Stimulated activated CD8-positive, alpha-beta memory T cell treated with anti-CD3 and anti-CD28 coated beads, Interleukin-7, amount 100 ng/mL, for 4 hours (primary cell): ENCODE measurements around the gene ABCA2.
"Not testable (repeated sequence)": the region's sequence is repeated elsewhere in the genome, so short reads cannot be mapped to it uniquely, and the experiment has no call there.

ENCODE experiments used
- DNase-seq, 2 donors: peaks; one replicate each; pipeline ENCODE4 v3.0.0-alpha.2; 2020; ENCODE audit warnings: low read depth in 2 of 2

The ABCA2 gene

DNA sequence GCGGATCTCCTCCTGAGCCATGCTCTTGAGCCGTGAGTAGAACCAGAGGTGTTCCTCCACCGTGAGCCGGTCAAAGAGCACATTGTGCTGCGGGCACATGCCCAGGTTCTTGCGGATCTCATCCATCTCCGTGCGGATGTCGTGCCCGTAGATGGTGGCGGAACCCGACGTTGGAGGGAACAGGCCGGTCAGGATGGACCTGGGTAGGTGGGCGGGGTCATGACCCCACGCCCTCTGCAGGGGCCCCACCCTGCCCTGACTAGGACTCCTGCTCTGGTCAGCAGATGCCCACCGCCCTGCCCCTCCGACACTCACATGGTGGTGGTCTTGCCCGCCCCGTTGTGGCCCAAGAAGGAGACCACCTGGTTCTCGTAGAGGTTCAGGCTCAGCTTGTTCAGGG, 12.1 kb downstream of the ABCA2 start:
- no peak for DNase-seq

DNA sequence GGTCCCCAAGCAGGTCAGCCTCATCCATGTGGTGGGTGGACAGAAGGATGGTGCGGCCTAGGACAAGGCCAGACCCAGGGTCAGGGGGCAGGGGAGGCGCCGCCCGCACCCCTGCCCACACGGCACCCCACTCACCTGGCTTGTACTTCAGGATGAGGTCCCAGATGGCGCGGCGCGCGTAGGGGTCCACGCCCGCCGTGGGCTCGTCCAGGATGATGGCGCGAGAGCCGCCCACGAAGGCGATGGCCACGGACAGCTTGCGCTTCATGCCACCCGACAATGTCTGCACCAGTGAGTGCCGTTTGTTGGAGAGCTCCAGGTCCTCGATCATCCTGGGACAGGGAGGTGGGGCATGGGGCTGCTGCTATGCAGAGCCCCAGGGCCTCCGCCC, 12.5 kb downstream of the ABCA2 start:
- DNase-seq = no peak

DNA sequence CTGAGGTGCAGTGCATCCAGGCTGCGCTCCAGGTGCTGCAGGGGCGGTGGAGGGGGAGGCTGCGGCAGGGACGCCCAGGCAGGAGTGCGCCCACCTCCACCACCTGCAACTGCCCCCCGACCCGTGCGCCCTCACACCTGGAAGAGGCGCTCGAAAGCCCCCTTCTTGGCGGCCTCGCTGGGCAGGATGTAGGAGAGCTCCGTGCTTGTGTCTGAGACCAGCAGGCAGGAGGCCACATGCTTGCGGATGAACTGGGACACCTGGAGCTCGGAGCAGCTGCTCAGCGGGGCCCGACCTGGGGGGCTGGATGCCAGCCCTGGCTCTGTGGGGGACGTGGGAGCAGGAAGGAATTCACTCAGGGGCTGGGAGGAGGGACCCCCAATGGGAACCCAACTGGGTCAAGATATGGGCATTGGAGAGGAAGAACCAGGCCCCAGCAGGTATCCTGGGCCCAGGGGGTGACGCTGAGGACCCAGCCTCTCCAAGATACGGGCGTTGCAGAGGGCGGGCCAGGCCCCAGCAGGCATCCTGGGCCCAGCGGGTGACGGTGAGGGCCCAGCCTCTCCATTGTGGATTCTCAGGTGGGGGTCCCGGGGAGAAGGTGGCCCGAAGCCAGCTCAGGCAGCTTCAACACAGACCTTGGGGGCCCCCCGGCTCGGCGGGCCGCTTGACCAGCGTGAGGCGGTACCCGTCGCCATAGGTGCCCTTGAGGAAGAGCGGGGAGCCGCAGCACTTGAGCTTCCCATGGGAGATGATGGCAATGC, 13.1 kb downstream of the ABCA2 start:
- DNase-seq = no peak

DNA sequence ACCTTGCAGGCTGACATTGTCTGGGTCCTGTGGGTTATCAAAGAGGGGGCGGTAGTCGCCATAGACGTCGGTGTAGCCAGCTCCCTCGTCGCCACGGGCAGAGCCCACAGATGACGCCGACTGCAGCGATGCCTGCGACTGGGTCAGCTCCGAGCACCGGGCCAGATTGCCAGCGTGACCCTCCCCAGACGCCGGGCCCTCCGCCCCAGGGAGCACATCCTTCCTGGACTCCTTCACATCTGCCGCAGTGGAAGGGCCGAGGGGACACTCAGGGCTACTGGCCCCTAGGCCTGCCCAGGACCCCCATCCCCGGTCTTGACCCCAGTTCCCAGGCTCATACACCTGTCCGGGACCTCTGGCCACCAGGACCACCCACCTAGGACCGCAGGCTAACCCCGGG, 13.9 kb downstream of the ABCA2 start:
- DNase-seq = no peak

DNA sequence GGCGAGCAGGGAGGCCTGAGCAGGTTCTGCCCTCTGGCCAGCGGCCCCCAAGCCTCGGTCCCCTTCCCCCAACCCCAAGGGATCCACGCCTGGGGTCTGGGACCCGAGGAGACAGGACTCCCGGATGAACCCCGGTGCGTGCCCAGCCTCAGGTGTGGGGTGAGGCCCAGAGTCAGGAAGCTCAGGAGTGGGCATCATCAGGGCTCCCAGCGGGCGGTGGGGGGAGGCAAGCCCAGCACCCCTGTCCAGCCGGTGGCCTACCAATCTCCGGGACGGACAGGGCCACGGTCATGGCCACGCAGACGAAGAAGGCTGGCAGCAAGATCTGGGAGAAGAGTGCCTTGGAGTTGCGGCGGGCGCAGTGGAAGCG, 14.5 kb downstream of the ABCA2 start:
- no peak for DNase-seq

DNA sequence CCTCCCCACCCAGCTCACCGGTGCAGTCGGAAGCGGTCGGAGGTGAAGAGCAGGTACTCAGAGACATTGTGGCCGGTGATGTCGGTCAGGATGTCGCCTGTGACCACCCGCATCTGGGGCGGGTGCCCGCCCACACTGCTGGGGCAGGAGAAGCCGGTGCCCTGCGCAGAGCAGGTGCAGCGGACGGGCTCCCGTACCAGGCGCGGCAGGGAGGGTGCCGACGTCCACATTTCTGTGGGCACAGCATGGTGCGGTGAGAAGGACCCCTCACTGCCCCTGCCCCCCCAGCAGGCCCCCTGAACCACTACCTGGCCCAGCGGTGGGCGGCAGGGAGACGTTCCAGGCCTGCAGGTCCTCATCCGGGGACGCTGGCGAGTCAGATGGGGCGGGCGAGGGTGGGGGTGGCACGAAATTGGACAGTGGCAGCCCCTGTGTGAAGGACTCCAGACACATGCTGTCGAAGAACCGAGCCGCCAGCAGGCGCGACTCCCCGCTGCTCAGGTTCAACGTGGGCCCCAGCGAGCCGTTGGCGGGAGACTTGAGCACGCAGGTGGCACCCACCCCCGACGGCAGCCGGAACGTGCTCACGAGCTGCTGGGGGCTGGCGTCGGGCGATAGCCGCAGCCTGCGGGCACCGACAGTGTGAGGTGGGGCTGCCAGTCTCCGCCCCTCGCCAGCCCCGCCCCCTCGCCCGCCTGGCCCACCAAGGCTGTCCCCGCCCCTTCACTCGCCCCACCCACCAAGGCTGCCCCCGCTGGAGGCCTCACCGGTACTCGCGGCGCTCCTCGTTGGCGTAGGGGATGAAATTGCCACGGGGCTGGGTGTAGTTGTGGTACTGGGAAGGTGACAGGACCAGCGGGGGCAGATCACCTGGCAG, 15.1 kb downstream of the ABCA2 start:
- DNase-seq = no peak

DNA sequence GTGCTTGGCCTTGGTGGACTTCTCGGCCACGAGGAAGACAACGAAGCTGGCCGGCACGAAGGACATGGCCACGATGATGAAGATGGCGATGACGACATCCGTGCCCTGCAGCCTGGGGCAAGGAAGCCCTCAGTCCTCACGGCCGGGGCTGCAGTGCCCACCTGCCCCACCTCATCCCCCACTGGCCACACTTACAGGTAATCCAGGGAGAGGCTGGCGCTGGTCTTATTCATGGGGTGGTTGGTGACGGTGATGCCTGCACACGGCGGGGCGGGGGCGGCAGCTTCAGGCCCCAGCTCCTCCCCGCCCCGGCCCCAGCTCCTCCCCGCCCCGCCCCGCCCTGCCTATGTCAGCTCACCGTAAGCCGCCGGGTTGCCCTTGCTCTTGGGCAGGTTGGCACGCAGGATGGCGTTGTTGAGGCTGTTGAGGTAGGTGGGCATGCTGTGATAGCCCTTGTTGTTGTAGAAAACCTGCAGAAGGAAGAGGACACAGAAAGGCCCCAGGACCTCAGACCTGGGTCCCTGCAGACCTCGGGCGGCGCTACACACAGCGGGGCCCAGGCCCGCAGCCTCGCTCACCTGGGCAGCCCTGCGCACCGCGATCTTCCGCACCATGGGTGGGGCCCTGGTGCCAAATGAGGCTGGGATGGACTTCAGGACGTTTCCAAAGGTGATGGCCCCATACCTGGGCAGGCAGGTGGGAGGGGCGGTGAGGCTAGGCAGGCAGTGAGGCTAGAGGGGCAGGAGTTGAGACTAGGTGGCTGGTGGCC, 15.9 kb downstream of the ABCA2 start:
- no peak for DNase-seq

DNA sequence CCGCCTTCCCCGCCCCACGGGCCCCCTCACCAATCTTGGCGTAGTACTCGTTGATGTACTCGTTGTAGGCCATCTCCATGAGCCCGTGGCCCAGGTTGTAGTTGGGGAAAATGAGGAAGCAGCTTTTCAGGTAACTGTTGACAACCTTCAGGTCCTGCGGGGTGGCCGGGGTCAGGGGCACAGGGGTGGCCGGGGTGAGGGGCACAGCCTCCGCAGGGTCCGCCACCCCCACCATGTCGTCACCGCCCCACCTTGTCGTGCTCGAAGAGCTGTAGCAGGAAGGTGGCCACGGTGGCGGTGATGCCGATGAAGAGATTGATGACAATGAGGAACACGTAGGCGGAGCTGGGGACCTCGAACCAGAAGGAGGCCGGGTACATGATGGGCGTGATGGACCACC, 16.9 kb downstream of the ABCA2 start:
- no peak for DNase-seq

DNA sequence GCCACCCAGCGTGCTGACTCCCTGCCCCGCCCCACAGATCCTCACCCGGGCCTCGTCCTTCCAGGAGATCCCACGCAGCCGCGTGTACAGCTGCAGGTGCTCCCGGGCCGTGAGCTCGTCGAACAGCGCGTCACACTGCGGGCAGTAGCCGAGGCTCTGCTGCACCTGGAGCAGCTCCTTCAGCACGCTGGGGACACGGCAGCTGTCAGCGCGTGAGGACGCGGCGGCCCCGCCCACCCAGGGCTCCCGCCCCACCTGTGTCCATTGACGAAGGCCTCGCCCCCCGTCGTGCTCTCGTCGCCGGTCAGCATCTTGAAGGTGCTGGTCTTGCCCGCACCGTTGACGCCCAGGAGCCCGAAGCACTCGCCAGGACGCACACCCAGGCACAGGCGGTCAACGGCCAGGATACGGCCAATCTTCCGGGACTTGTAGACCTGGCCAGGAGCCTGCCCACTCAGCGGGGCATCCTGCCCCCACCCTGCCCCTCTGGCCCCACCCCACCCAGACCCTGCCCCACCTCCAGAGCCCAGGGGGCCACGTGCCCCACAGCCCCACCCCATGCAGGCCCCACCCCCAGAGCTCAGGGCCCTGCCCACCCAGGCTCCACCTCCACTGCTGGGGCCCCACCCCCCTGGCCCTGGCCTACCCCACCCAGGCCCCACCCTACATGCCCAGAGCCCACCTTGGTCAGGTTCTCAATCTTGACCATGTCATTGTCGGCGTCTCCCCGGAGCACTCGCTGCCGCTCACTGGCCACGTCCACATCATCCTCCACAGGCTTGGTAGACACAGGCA, 17.9 kb downstream of the ABCA2 start:
- no peak for DNase-seq

DNA sequence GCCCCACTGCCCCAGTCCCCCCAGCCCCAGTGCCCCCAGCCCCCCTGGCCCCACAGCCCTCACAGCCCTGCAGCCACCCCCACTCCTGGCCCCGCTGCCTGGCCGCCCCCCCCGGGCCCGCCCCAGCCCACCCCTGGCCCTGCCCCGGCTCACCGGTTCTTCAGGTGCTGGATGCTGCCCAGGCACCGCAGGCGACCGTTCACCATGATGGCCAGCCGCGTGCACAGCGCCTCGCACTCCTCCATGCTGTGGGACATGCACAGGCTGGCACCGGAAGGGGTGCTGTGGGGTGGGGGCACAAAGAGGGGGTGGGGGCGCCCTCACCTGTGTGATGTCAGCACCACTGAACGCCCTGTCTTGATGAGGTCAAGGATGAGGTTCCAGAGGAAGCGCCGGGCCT, 18.8 kb downstream of the ABCA2 start:
- no peak for DNase-seq

DNA sequence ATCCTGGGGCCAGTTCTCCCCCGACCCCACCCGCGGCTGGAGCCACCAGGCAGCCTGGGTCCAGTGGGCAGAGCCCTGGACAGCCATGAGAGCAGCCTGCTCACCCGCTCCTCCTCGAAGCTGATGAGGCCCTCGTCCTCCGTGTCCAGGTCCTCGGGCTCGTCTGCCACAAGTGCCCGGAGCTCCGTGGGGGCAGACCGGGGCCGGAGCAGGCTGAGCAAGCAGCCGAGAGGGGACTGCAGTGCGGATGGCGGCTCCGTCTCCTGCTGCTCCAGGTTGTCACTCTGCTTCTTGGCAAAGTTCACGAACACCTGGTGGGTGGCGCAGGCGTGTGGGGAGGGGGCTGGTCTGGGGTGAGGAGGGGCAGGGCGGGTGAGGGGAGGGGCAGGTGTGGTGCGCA, 19.7 kb downstream of the ABCA2 start:
- no peak for DNase-seq

DNA sequence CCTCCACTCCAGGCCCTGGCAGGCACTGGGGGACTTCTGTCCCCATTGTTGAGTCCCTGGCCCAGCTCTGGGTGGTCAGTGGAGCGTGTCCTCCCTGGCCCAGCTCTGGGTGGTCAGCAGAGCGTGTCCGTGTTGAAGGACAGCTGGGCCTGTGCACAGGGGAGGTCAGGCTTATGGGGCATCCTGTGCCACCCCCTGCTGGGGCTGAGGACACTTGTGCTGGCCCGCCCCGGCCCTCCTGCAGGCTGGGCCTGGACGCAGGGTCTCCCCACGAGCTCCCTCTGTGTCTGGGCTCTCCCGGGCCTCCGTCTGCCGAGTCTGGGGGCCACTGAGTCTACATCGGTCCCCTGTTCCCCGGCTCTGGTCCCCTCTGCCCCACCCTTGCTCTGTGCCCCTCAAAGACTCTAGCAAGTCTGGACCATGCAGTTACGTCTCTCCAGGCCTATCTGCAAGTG, 20.2 kb downstream of the ABCA2 start:
- DNase-seq = no peak

DNA sequence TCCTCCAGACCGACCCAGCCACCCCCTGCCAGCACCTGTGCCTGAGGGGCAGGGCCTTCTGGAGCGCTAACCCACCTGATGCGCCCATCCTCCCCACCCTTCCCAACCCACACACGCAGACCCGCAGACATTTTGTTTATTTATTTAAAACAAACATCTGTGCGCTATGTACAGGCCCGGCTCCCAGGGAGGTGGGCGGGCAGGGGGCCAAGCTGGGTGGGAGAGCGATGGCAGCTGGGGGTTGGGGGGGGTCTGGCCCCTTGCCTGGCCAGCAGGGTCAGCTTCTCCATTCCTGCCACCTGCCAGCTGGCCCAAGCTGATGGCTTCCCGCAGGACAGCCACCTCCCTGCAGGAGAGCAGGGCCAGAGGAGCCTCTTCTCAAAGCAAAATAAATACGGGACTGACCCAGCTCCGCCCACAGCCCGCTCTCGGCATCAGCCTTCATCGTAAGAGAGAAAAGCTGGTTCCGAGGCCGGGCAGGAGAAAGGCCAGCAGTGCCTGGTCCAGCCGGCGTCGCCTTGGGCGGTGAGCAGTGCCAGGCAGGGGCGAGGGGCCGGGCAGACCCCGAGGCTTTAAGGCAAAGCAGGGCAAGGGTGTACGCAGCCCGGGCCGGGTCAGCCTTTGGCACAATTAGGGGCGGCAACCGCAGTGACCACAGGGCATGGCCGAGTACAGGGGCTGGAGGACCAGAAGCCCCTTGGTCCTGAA, 20.8 kb downstream of the ABCA2 start:
- no peak for DNase-seq

DNA sequence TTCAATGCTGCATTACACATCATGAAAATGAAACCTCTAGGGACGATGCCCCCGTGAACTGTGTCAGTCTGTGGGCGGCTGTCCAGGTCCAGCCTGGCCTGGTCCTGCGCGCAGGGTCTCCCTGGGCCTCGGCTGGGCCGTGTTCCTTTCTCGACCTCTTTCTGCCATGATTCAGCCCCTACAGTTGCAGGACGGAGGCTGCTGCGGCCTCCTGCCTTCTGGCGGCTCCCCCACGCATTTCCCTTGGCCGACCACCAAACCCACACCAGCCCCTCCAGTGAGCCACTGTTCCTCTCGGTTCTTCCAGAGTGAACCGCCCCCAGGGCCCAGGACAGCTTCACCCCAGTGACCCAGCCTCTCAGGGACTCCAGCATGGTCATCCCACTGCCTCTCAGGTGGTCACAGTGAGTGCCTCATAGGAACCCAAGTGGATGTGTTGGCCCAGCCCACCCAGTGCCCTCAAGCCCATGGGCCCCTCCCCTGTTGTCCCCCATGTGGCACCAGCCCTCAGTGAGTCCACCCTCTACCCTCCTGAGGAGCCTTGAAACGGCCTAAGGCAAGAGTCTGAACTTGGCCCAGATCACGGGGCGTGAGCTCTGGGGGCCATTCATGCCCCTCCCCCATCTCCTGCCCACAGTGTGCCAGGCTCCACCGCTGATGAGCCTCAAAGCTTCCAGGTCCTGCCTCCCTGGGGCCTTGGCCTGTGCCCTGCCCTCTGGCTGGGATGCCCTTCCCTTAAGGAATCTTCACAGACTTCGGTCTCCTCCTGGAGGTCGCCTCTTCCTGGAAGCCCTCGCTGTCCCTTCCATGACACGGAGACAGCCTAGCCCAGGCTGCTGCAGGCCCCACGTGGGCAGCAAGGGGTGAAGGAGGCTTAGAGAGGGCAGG, 21.7 kb downstream of the ABCA2 start:
- no peak for DNase-seq

DNA sequence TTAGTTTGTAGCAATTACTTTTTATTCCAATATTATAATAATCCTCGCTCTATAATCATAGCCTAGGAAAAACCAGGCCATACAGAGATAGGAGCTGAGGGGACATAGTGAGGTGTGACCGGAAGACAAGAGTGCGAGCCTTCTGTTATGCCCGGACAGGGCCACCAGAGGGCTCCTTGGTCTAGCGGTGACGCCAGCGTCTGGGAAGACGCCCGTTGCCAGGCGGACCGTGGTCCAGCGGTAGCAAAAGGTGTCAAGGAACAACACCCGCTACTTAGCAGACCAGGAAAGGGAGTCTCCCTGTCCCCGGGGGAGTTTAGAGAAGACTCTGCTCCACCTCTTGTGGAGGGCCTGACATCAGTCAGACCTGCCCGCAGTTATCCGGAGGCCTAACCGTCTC, 23.8 kb downstream of the ABCA2 start:
- not testable (repeated sequence) for DNase-seq

DNA sequence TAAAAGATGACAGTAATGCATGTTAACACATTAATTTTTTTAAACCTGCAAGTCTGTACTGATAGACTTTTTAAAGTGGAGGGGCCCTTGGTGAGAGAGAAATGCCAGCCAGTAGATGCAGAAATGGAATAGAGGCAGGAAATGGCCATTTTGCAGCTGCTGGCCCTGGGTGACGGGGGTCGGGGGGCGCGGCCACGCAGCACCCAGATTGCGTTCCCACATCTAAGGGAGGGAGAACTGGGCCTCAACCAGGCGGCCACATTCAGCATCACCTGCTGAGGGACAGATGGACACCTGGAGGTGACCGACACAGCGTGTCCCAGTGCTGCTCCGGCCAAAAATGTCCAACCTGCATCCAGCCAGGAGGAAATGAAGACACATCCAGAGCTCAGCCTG, 25.4 kb downstream of the ABCA2 start:
- DNase-seq = no peak

DNA sequence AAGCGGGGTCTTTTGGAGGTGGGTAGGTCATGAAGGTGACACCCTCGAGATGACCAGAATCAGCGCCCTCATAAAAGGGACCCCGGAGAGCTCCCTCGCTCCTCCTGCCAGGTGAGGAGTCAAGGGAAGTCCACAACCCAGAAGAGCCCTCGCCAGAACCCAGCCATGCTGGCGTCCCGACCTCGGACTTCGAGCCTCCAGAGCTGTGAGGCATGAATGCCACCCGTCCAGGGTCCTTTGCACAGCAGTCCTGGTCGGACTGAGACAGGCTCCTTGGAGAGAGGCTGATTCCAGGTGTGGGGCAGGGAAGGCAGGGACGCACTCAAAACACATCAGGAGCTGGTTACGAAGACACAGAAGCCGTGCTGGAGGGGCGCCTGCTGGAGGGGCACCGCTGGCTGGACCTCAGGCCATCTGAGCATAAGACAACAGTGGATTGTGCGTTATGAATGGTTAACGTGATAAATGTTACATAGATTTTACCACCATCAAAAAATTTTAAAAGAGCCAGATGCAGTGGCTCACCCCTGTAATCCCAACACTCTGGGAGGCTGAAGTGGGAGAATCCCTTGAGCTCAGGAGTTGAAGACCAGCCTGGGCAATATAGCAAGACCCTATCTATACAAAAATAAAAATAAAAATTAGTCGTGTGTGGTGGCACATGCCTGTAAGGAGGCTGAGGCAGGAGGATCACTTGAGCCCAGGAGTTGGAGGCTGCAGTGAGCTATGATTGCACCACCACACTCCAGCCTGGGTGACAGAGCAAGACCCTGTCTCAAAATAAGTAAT, 26.0 kb downstream of the ABCA2 start:
- no peak for DNase-seq

DNA sequence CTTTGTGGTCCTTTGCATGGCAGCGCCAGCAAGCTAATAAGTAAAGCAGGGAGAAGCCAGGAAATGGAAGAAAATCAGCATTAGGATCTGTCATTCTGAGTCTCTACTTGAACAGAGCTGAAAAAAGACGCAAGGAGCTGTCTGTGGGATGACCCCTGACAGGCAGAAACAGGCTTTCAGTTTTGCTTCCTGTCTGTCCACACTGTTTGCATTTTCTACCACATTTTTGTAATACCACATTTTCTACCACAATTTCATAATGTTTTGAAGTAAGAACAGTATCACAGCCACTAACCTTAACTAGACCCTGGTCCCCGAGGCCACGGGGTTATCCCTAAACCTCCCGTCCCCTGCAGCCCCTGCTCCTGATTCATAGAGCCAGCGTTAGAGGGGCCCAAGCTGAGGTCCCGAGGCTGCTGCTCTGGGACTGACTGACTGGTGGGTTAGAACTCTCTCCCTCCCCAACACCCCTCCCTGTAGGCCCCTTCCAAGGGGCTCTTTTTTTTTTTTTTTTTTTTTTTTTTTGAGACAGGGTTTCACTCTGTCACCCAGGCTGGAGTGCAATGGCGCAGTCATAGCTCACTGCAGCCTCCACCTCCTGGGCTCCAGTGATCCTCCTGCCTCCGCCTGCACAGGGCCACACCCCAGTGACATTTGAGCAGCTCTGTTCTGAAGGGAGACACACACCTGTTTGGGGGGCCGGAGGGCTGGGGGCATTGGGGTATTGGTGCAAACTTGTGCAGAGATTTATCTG, 27.7 kb downstream of the ABCA2 start:
- DNase-seq = no peak
